ENCODE measurements around the gene MAB21L4. TPM values are rescaled to one million over a fixed set of nuclear protein-coding genes. Genes with fewer than 3 reads are reported as not detected.

The MAB21L4 gene
- total and polyA plus RNA-seq, 2 experiments from 2014 or later = not detected

DNA sequence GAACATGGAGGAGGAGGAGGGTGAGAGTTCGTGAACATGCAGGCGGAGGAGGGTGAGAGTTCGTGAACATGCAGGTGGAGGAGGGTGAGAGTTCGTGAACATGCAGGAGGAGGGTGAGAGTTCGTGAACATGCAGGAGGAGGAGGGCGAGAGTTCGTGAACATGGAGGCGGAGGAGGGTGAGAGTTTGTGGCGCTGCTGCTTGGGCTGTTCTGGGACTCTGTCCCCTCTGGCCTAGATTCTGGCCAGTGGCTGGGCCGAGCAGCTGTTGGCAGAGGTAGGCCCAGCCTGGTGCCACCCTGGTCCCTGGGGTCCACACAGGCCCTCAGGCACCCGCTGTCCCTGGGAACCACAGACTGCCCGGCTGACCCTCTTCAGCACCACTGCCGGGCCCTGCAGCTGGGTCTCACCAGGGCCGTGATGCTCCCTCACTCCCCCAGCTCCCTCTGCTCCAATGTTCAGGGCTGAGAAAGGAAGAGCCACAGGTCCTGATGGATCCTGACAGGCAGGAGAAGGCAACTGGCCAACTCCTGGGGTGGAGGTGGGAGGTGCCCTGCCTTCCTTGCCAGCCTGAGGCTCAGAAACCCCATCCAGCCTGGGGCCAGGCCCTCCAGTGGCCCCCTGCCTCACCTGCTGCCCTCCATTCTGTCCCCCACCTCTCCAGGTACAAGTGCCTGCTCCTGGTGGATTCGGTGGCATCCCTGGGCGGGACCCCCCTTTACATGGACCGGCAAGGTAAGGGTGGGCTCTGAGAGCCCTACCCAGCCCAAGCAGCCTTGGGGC, 23.4 kb downstream of the MAB21L4 start (continued):
- TF ChIP-seq ZNF462 (CRISPR knock-in tag; IDR thresholded peaks at IDR 0.05) = no peak
- TF ChIP-seq STAT1 (IDR thresholded peaks at IDR 0.05; ENCODE audit: unreplicated experiment) = no peak
- TF ChIP-seq NANOG (IDR thresholded peaks at IDR 0.05; ENCODE audit: borderline replicate concordance) = no peak

GRCh38 chr2:240871071-240871958, 24.6 kb downstream of the MAB21L4 start:
- Histone ChIP-seq H3K79me2 (replicated peaks; ENCODE audit: insufficient read depth) (no peaks in the 10 kb centered on the region), H3K27me3 (ENCODE audit: insufficient read depth) (no peaks in the 10 kb centered on the region), H3K4me3 (no peak overlapping the region), H3K9me2 (ENCODE audit: insufficient read depth) (no peaks in the 10 kb centered on the region), H3K36me3 (ENCODE audit: insufficient read depth) (no peaks in the 10 kb centered on the region), H3K27ac (ENCODE audit: low read depth) (no peak overlapping the region), H2AFZ (no peak overlapping the region), H3K4me1 (ENCODE audit: insufficient read depth) (no peaks in the 10 kb centered on the region), H3F3A (replicated peaks; ENCODE audit: low read depth) (no peaks in the 10 kb centered on the region), H3K4me2 (no peak overlapping the region), H4K20me1 (replicated peaks; ENCODE audit: insufficient read depth) (no peaks in the 10 kb centered on the region)
- Mint-ChIP-seq H3K27ac (no peak overlapping the region), H3K27me3 (ENCODE audit: insufficient read depth, low read depth, poor library complexity) (peaks cover 4% of the 10 kb centered on the region), H3K4me3 (no peak overlapping the region), H3K4me1 (0 out of 3 replicates have a peak, but pooled peaks cover 2% of the 10 kb centered on the region), H3K36me3 (ENCODE audit: low read depth) (no peaks in the 10 kb centered on the region), H3K9me3 (no peaks in the 10 kb centered on the region)
- TF ChIP-seq CREB1 (CRISPR knock-in tag; IDR thresholded peaks at IDR 0.05; ENCODE audit: low read depth) (no peak), JUNB (IDR thresholded peaks at IDR 0.05; ENCODE audit: unreplicated experiment) (no peak), ZNF114 (CRISPR knock-in tag; IDR thresholded peaks at IDR 0.05) (no peak), ZNF462 (CRISPR knock-in tag; IDR thresholded peaks at IDR 0.05) (no peak), EZH2phosphoT487 (IDR thresholded peaks at IDR 0.05; ENCODE audit: unreplicated experiment) (no peak)
- ATAC-seq = no peak
- DNase-seq (ENCODE audit: low spot score) = no peak

Measured in GM23338 (cell line).